Measurements from ENCODE around the gene RBMS1.

The RBMS1 gene

DNA sequence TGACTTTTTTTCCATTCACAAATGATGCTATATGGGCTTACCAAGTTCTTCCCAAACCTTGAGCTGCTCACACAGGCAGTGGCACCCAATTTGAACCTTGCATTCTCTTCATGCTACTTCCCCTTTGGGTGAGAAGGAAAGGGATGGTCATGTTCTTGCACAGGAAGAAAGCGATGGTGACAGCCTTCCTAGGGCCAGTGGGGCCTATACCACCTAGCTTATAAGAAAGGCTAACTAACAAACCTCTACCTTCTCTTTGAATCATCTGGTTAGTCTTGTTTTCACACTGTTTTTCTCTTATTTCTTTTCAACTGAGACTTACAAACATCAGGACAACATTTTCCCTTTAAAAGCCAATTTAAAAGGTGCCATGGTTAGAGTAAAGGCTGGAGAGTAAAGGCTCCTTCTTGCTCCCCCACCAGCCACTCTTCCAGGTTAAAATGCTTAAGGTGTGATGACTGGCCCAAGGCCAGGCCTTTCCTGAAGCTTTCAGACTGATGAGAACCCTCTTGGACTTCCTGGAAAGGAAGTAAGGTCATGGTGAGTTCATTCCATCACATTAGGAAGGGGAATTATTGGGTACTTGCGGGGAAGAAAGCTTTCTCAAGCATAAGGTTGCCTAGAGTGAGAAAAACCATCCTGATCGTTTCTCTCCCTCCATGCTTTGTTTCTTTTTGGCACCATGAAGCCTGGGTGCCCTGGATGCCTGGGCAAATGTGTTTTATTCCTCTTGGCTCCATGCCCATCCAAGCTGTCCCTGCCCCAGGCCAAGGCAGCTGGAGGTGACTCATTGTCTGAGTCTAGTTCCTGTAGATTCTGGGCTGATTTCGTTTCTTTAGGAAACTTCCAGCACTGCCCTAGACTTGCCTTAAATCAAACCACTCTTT lies 252.1 kb downstream of the RBMS1 start:
- no peak for DNase-seq

DNA sequence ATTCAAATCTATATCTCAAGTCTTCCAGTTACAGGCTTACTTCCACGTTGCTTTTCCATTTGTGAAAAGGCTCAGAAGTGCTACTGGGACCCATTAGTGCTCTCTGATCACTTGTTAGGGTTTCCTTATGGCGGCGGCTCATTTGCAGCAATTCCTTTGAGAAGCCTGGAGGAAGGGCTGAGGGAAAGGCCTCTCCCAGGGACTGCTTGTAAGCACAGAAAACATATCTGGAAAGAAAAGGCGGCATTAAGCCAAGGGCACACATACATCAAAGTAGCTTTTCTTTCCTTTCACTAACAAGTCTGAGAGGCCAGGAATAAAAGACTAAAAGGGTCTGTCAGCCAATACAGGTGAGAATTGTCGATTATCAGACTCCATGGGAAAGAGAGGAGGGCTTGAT lies 254.2 kb downstream of the RBMS1 start:
- DNase-seq: no peak

DNA sequence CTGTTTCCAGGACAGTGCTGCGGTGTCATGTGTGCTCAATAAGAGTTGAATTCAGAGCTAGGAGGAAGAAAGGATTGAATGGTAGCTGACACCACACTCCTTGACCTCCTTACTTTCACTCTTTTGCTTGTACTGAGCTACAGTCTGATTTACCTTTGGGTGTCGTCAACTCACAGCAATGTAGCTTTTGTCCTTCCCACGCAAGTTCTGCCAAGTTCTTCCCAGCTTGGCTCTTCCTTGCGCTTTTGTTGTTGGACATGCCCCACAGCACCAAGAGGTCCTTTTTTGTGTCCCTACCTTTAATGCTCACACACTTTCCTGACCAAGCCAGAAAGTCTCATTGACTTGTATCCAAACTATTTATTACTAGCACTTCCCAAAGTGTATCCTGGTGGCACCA lies 255.2 kb downstream of the RBMS1 start:
- DNase-seq: no peak

DNA sequence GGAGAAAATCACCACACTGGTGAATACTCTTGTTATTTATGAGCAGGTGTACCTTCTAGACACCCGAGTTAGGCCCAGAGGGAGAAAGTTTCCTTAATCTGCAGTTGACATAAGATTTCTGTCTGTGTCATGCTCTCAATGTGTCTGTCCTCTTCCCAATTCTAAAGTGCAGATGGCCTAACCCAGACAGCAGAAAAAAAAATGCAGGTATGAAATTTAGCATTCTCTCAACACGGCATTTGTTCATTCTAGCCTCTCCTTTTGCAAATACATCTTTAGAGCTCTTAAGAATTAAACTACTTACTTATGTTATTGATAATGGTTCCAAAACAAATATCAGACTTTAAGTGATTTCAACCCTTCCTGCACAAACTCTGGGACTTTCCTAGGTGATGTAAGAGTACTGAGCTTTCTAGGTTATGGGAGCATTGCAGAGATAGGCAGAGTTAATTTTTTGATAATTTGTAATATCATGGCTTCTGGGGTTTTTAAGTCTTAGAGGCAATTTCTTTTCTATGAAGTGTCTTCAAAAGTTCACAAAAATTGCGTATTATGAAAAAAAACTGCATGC lies 260.6 kb downstream of the RBMS1 start:
- no peak for DNase-seq

DNA sequence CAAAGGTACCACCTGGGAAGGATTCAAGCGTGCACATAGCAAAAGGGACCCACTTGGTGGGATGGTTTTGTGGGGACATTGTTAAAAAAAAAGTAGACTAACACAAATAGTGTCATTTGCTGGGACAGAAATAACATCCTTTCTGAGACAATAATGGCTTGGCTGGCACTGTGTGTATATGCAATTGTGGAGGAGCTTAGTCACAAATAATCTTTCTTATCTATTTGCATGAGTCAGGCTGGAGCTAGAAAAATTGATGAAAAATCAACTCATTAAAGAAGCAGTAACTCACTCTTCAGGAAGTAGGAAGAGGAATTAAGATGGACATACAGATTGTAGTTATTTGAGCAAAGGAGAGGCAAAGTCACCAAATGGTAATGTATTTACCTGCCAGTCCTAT lies 264.0 kb downstream of the RBMS1 start:
- DNase-seq: no peak

DNA sequence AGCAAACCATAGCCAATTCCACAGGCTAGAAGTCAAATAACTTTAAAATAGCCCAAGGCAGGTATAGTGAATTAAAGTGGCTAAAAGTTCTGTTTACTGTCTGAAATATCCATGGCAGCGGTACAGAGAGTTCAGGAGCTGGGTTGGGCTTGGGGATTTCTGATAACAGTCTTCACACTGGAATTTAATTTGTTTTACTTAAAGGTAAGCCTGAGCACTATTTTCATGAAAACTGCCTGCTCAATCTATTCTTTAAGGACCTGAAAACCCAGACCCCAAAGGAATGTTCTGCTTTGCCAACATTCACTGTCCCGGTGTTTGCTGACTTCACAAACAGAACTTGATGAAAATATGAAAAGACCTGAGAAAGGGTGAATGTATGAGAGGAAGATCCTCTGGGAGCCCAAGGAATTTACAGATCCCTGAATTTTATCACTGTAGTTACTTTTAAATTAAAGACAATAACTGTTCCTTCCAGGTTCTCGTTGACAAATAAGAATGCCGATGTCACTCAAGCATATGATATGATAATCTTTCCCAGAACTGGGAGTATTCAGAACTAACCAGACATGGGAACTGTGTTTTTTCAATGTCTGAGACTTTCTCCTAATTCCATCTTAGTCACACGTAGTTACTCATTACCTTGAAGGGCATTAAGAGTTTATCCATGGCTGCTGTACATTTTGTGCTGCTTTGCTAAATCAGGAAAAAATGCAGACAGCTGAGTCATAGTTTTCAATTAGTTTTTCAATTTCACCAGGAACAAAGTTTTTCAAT lies 265.3 kb downstream of the RBMS1 start:
- DNase-seq: no peak

DNA sequence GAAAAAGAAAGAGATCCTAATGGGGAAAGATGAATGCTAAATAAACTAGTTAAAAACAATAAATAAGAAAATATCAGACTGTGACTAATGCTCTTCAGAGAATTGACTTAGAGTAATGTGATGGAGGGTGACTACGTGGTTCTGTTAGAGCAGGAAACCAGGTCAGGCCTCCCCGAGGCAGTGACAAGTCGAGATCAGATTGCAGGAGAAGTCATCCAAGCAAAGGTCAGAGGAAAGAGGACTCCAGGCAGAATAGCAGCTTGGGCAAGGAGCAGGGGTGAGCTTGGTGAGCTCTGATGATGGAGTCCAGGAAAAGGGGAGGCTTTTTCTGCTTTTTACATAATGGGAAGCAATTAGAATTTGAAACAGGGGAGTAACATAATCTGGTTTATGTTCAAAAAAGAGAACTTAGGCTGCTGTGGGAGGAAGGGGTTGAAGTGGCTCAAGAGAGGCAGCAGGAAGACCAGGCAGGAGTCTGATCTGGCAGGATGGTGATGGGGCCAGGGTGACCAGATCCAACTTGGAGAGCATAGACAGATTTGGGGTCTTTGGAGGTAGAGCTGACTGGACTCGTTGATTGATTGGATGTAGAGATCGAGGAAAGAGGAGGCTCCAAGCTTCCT lies 266.2 kb downstream of the RBMS1 start:
- DNase-seq: no peak

DNA sequence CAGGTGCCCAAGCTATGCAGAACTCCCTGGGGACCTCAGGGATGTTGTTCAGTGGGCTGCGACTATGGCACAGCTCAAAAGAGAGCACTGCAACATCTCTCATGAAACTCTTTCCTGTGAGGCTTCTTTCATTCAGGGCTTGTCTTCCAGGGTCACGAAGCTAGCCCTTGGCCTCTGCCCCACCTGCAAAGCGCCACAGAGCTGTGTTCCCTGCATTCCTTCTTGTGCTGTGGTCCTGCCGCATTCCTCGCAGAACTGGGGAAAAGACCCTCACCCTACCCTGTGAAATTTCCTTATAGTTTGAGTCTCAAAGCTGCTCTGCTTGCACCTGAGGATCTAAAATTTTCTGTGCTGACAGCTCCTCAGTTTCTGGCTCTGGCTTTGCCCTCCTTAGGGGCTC lies 267.2 kb downstream of the RBMS1 start:
- DNase-seq: no peak

DNA sequence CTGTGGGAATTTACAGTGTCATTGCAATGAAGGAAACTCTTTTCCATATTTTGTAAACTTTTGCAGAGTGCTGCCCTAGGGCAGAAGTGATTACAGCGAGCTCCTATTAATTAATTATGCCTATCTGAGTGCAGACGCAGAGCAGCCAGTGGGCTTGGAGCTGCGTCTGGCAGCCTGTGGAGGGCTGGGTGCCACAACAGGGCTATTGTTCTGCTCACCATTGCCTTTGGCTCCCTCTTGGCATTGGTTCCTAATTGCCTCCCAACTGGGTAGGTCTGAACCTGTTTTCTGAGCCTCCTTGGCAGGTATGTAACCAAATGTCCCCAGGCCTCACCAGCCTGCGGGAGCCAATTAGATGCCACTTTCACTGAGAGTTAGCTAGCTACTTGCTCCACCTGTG lies 267.9 kb downstream of the RBMS1 start:
- no peak for DNase-seq

DNA sequence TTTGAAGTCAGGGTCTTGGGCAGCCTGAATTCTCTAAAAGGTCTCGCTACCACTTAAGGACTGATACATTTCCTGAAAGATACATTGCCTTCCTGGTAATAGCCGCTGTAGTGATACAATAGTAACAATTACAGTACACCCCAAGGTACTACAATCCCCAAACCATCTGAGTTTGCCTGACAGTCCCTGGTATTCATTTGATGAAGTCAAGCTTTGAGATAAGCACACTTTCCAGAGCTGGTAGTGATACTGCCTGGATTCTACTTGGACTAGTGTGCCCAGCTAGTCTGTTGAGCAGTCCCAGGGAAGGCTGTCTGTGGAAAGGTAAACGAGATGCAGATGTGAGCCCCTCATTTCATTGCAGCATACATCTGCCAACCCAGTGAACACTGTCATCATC lies 269.1 kb downstream of the RBMS1 start:
- DNase-seq: no peak

DNA sequence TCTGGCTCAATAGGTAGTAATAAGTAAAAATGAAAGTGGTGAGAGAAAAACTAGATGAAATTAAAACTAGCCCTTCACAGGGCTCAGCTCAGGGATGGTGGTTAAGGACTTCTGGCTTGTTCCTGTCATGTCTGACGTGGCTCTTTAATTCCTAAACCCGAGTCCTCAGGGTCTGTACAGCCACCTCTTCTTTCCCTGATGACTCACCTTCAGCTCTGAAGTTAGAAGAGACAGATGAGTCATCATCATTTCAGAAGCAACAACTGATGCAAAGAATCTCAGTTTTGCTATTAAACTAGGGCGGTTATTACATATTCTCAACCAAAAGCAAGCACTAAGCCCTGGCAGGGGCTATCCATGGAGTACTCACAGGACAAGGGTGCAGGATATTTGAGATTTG lies 269.5 kb downstream of the RBMS1 start:
- DNase-seq: peak in 1 of 2 experiments; percentile 52

DNA sequence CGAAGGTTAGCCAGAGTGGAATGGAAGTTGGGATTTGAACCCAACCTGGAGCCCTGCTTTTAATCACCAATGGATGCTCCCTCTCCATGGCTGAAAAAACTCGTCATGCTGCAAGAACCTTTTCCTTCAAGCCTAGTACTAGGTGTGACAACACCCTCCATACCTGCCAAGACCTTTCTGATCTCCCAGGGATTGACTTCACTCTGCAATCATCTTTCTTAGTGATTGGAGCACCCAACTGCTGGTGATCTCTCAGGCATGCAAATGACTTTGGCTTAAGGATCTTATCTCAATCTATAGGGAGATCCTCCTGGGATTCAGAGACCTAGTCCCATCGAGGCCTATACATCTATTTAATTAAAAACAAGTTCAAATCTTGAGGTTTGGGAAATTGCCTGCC lies 270.0 kb downstream of the RBMS1 start:
- DNase-seq: no peak

DNA sequence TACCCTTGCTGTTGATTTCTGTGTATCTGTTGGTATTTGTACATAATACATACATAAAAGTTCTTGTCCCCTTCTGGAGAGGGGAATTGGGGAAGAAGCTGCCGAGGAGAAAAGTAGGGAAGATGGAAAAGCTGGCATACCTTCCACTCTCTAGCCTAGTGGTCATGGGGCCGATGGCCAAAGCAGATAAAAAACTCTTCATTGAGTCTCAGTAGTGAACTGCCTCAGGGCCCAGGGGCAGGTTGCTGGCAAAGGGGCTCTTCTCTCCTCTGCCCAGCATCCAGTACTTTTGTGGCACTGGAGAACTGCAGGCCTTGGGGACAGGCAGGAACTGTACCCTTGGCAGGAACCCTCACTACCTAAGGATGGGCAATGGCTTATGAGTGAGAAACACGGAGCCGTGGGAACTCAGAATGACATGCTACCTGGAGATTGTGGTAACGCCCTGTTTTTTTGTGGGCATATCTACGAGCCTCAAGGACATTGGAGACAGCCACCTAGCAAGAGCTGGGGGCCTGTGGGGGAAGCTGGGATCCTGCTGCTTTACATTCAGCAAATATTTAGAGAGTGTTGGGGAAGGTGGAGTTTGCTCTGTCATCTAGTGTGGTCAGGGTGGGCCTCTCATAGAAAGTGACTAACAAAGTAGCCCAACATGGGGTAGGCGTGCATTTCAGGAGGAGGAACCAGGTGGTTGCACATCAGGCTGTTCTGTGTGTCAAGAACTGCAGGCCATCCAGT lies 270.9 kb downstream of the RBMS1 start:
- no peak for DNase-seq
